NCI-H2029 (cell line): Measurements from ENCODE around the gene TRIM28.
A peak's percentile ranks its signal among the peaks of the same experiment; 100 is the strongest.
"Not testable (repeated sequence)": the region's sequence is repeated elsewhere in the genome, so short reads cannot be mapped to it uniquely, and the experiment has no call there.

Experiments
- DNase-seq: peaks from one replicate; lab custom pipeline; 2025; lab: John Stamatoyannopoulos, UW

TRIM28 gene

GRCh38 chr19:58543826-58544590 lies at the start of gene TRIM28:
Gene TRIM28, plus strand, starts transcription at chr19:58544064. Its CDS starts 694 bp downstream, at chr19:58544758.
- no peak for DNase-seq

- no peak for DNase-seq
These were observed 46.2 kb upstream of the TRIM28 start for GRCh38 chr19:58497634-58498170.

GRCh38 chr19:58498316-58499020 lies 45.4 kb upstream of the TRIM28 start:
- no peak for DNase-seq

- peak; percentile 99 for DNase-seq
These were observed 44.6 kb upstream of the TRIM28 start for GRCh38 chr19:58499021-58499927.

- DNase-seq: no peak
These were observed 43.6 kb upstream of the TRIM28 start for GRCh38 chr19:58500242-58500641.

- not testable (repeated sequence) for DNase-seq
These were observed 36.2 kb upstream of the TRIM28 start for GRCh38 chr19:58507602-58508223.

GRCh38 chr19:58509731-58510083 lies 34.2 kb upstream of the TRIM28 start:
- no peak for DNase-seq

GRCh38 chr19:58510084-58510862 lies 33.6 kb upstream of the TRIM28 start:
- DNase-seq: no peak

GRCh38 chr19:58511353-58512208 lies 32.3 kb upstream of the TRIM28 start, which contains the start of gene SLC27A5:
Gene SLC27A5, minus strand, starts transcription at chr19:58511992. Its CDS starts 37 bp downstream, at chr19:58511955.
- DNase-seq: no peak

GRCh38 chr19:58513213-58513693 lies 30.6 kb upstream of the TRIM28 start:
- DNase-seq: no peak

GRCh38 chr19:58513694-58514563 lies 29.9 kb upstream of the TRIM28 start:
- peak; percentile 96 for DNase-seq

- DNase-seq: no peak
These were observed 29.3 kb upstream of the TRIM28 start for GRCh38 chr19:58514564-58515022.

- no peak for DNase-seq
These were observed 28.6 kb upstream of the TRIM28 start for GRCh38 chr19:58515259-58515658.

- no peak for DNase-seq
These were observed 27.5 kb upstream of the TRIM28 start for GRCh38 chr19:58516246-58516836.

GRCh38 chr19:58516964-58517833 lies 26.7 kb upstream of the TRIM28 start:
- no peak for DNase-seq

- no peak for DNase-seq
These were observed 25.4 kb upstream of the TRIM28 start for GRCh38 chr19:58518256-58519086.
